ENCODE results near the gene AP5M1. TPM values are rescaled to one million over a fixed set of nuclear protein-coding genes. Genes with fewer than 3 reads are reported as not detected.
"Not testable (repeated sequence)": the region's sequence is repeated elsewhere in the genome, so short reads cannot be mapped to it uniquely, and the experiment has no call there.

The AP5M1 gene
- total and polyA plus RNA-seq, 2 of the 13 experiments (the other 11 are each of a cell fraction or from before 2014, with no cell fraction given) = 14.8 to 35.0 TPM

GRCh38 chr14:57228320-57228719 is 40.5 kb upstream of the AP5M1 start:
- H3K27ac ChIP-seq (ENCODE audit: extremely low read length, insufficient read depth, low read length); H3K9ac ChIP-seq (ENCODE audit: insufficient read depth, low read depth, low read length); ATAC-seq; H3K4me3 ChIP-seq (replicated peaks in 1 of 3; ENCODE audit: insufficient read depth in 1 of 3, low read depth in 2 of 3, low read length in 3 of 3); H3K4me1 ChIP-seq (ENCODE audit: insufficient read depth, low read length); in situ Hi-C loops (cut with HindIII; ENCODE audit: extremely low pct_ligation_motif_present, low pct_unique_long_range_greater_than_20kb); H3K9me3 ChIP-seq (ENCODE audit: low read length); intact Hi-C loops (cut with micrococcal nuclease; ENCODE audit: unreplicated experiment); BruUV-seq (replicated peaks); H3K27me3 ChIP-seq (ENCODE audit: control insufficient read depth in 1 of 2, insufficient read depth in 2 of 2, low read length in 2 of 2); H3K36me3 ChIP-seq (replicated peaks in 1 of 2; ENCODE audit: control insufficient read depth in 1 of 2, insufficient read depth in 2 of 2, low read length in 2 of 2); H4K20me1 ChIP-seq (ENCODE audit: insufficient read depth, low read length); DNase-seq (ENCODE audit: low spot score); FAIRE-seq; CTCF ChIA-PET (ENCODE audit: low intra/inter-chr PET ratio, low total read pairs); H3K4me2 ChIP-seq (ENCODE audit: low read depth, low read length); H3K79me2 ChIP-seq (ENCODE audit: insufficient read depth, low read length); H2AFZ ChIP-seq (ENCODE audit: low read length); POLR2A ChIA-PET: not testable (repeated sequence)
- TF ChIP-seq, protein P1, sequence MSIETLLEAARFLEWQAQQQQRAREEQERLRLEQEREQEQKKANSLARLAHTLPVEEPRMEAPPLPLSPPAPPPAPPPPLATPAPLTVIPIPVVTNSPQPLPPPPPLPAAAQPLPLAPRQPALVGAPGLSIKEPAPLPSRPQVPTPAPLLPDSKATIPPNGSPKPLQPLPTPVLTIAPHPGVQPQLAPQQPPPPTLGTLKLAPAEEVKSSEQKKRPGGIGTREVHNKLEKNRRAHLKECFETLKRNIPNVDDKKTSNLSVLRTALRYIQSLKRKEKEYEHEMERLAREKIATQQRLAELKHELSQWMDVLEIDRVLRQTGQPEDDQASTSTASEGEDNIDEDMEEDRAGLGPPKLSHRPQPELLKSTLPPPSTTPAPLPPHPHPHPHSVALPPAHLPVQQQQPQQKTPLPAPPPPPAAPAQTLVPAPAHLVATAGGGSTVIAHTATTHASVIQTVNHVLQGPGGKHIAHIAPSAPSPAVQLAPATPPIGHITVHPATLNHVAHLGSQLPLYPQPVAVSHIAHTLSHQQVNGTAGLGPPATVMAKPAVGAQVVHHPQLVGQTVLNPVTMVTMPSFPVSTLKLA (IDR thresholded peaks at IDR 0.05) = peak; percentile 43; the same call in 1 of the 2 replicates
- 100% methylated on average over 2 of the region's 2 CpGs for WGBS (ENCODE audit: low lambda C conversion rate)

DNA sequence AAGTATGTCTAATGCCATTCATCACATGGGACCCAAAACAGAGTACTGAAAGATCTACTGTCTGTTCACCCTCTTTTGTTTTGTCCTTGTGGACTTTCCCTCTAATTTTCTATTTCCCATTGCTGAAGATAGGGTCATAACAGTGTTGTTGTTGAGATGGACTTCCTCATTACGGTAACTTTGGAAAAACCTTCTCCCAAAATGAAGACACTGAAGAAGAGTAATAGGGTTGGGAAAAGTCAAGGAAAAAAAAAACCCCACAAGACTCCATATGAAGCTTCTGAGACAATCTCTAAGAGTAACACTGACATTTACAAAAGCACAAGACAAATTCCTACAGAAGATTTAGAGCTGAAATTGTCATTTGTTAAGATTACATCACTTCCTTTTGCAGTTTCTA is 36.8 kb upstream of the AP5M1 start:
- 96% methylated on average over 1 of the region's 1 CpG for WGBS (ENCODE audit: low lambda C conversion rate)
- in situ Hi-C loops (cut with HindIII; ENCODE audit: extremely low pct_ligation_motif_present, low pct_unique_long_range_greater_than_20kb) (no loop called here), intact Hi-C loops (cut with micrococcal nuclease; ENCODE audit: unreplicated experiment) (no loop called here)
- ChIA-PET CTCF (ENCODE audit: low intra/inter-chr PET ratio, low total read pairs) (no interaction called here), POLR2A (no interaction called here)
- no peak overlapping the region for H2AFZ ChIP-seq (ENCODE audit: low read length)
- DNase-seq (ENCODE audit: low spot score) = no peak
- H3K4me2 ChIP-seq (ENCODE audit: low read depth, low read length) = no peak overlapping the region
- peaks cover 1 to 9% of the 10 kb centered on the region in 2 experiments; a peak in 2 of 5 replicates for H3K36me3 ChIP-seq (replicated peaks in 1 of 2; ENCODE audit: control insufficient read depth in 1 of 2, insufficient read depth in 2 of 2, low read length in 2 of 2)
- H4K20me1 ChIP-seq (ENCODE audit: insufficient read depth, low read length) = no peaks in the 10 kb centered on the region
- H3K27me3 ChIP-seq (ENCODE audit: control insufficient read depth in 1 of 2, insufficient read depth in 2 of 2, low read length in 2 of 2) = no peaks in the 10 kb centered on the region
- no peak overlapping the region for H3K27ac ChIP-seq (ENCODE audit: extremely low read length, insufficient read depth, low read length)
- TF ChIP-seq REXO4 (CRISPR knock-in tag; IDR thresholded peaks at IDR 0.05; ENCODE audit: borderline replicate concordance) = no peak
- no peak for TF ChIP-seq YY1 (IDR thresholded peaks at IDR 0.05; ENCODE audit: insufficient read depth, insufficient replicate concordance, low read depth, low read length)
- no peak for TF ChIP-seq U2AF1 (optimal IDR thresholded peaks at IDR 0.05; ENCODE audit: low read depth, low read length)
- TF ChIP-seq, protein P2, sequence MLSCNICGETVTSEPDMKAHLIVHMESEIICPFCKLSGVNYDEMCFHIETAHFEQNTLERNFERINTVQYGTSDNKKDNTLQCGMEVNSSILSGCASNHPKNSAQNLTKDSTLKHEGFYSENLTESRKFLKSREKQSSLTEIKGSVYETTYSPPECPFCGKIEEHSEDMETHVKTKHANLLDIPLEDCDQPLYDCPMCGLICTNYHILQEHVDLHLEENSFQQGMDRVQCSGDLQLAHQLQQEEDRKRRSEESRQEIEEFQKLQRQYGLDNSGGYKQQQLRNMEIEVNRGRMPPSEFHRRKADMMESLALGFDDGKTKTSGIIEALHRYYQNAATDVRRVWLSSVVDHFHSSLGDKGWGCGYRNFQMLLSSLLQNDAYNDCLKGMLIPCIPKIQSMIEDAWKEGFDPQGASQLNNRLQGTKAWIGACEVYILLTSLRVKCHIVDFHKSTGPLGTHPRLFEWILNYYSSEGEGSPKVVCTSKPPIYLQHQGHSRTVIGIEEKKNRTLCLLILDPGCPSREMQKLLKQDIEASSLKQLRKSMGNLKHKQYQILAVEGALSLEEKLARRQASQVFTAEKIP (CRISPR knock-in tag; IDR thresholded peaks at IDR 0.05; ENCODE audit: borderline replicate concordance) = no peak
- TF ChIP-seq ZNF550 (CRISPR knock-in tag; IDR thresholded peaks at IDR 0.05; ENCODE audit: borderline replicate concordance) = no peak
- no peak for FAIRE-seq
- H3K9ac ChIP-seq (ENCODE audit: insufficient read depth, low read depth, low read length) = no peak overlapping the region
- no peaks in the 10 kb centered on the region for H3K9me3 ChIP-seq (ENCODE audit: low read length)
- no peaks in the 10 kb centered on the region for H3K79me2 ChIP-seq (ENCODE audit: insufficient read depth, low read length)
- no peak for ATAC-seq
- BruUV-seq (replicated peaks) = no TSS peak
- no peak overlapping the region for H3K4me3 ChIP-seq (replicated peaks in 1 of 3; ENCODE audit: insufficient read depth in 1 of 3, low read depth in 2 of 3, low read length in 3 of 3)
- H3K4me1 ChIP-seq (ENCODE audit: insufficient read depth, low read length) = no peaks in the 10 kb centered on the region

GRCh38 chr14:57240115-57240514 is 28.7 kb upstream of the AP5M1 start:
- WGBS (ENCODE audit: low lambda C conversion rate) = 95% methylated on average over 7 of the region's 7 CpGs
- DNase-seq (ENCODE audit: low spot score); H3K79me2 ChIP-seq (ENCODE audit: insufficient read depth, low read length); POLR2A ChIA-PET; H3K9me3 ChIP-seq (ENCODE audit: low read length); H3K9ac ChIP-seq (ENCODE audit: insufficient read depth, low read depth, low read length); H3K27ac ChIP-seq (ENCODE audit: extremely low read length, insufficient read depth, low read length); FAIRE-seq; H3K4me3 ChIP-seq (replicated peaks in 1 of 3; ENCODE audit: insufficient read depth in 1 of 3, low read depth in 2 of 3, low read length in 3 of 3); in situ Hi-C loops (cut with HindIII; ENCODE audit: extremely low pct_ligation_motif_present, low pct_unique_long_range_greater_than_20kb); BruUV-seq (replicated peaks); ATAC-seq; H4K20me1 ChIP-seq (ENCODE audit: insufficient read depth, low read length); CTCF ChIA-PET (ENCODE audit: low intra/inter-chr PET ratio, low total read pairs); H3K4me1 ChIP-seq (ENCODE audit: insufficient read depth, low read length); H3K4me2 ChIP-seq (ENCODE audit: low read depth, low read length); H3K27me3 ChIP-seq (ENCODE audit: control insufficient read depth in 1 of 2, insufficient read depth in 2 of 2, low read length in 2 of 2); H3K36me3 ChIP-seq (replicated peaks in 1 of 2; ENCODE audit: control insufficient read depth in 1 of 2, insufficient read depth in 2 of 2, low read length in 2 of 2); intact Hi-C loops (cut with micrococcal nuclease; ENCODE audit: unreplicated experiment); H2AFZ ChIP-seq (ENCODE audit: low read length): not testable (repeated sequence)
